HG02571 (cell line): ENCODE results near the gene KLHL29.

ENCODE experiments used
- ATAC-seq: cut with Tn5 transposase; IDR thresholded peaks from one replicate; pipeline ENCODE4 v1.9.1; 2021; ENCODE audit warnings: mild to moderate bottlenecking, moderate library complexity; ENCODE audit not compliant: unreplicated experiment

KLHL29 gene

GRCh38 chr2:23687214-23687613, 302.2 kb downstream of the KLHL29 start:
- no peak for ATAC-seq

DNA sequence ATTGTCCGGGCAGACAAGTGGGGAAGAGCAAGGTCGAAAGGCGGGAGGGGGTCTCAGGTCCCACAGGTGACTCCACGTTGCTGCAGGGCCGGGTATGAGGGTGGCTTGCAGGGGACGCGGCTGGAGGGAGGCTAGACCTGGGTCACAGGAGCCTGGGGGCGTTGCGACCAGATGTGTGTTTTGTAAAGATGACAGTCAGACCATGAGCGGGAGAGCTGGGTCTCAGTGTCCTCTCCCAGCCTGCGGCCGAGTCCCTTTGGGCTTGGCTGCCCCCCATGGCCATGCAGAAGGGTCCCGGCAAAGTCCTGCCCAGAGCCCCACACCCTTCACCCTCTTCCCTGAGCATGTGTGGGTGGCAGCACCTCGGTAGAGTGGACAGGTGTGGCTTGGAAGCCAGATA, 302.7 kb downstream of the KLHL29 start:
- no peak for ATAC-seq

DNA sequence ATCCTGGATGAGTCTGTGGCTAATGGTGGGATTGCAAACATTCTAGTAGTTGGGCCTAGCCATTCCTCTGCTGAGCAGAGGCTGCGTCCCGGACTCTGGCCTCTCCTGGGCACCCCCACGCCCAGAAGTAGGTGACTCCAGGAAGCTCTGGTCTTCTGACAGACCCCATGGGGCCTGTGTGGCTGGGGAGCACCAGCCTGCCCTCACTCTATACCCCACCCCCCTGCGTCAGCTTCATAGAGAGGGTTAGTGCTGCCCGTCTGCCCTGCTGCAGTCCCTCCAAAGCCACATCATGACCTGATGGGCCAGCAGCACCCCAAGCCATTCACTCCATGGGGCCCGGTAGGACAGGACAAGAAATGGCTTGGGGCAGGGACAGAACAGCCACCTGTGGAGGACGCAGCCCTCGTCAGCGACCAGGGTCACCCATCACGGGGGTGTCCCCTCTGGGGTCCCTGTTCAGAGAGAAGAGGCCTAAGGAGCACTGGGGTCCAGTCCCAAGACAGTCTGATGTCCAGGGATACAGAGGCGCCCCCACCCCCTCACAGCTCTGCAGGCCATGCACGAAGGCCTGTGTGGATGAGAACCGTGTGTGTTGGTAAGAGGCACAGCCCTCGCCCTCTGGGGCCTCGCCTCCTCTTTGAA, 303.6 kb downstream of the KLHL29 start:
- ATAC-seq, result no peak

- ATAC-seq, result no peak
Measured at GRCh38 chr2:23689131-23689700, 304.2 kb downstream of the KLHL29 start.

- no peak for ATAC-seq
Measured at GRCh38 chr2:23689891-23690290, 304.9 kb downstream of the KLHL29 start.

DNA sequence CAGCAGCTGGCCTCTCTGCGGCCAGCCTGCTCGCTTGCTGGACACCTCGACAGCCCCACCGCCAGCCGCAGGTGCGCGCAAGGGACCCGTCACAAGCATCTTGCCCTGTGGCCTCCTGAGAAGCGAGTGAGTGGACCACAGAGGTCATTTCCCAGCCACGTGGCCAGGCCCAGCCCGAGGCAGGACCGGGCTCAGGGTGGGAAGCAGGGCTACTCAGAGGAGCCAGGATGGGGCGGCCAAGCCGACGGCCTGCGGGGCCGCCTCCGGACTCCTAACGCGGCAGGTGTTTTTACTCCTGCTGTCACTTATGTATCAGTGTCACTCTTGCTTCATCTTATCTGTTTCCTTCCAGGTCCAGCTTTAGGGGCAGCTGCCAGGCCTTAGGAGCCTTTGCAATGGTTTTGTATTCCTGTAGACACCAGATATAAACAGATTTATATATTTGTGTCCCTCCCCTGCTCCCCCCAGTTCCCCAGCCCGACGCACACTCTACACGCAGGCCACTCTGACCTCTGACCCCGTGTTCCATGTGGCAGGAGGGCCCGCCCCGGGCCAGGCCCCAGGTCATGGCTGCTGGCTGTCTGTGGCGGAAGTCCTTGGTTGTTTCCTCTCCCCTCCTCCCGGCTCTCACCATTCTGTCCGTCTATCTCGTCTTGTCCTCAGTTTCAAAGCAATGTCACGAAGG, 305.6 kb downstream of the KLHL29 start:
- ATAC-seq, result no peak

DNA sequence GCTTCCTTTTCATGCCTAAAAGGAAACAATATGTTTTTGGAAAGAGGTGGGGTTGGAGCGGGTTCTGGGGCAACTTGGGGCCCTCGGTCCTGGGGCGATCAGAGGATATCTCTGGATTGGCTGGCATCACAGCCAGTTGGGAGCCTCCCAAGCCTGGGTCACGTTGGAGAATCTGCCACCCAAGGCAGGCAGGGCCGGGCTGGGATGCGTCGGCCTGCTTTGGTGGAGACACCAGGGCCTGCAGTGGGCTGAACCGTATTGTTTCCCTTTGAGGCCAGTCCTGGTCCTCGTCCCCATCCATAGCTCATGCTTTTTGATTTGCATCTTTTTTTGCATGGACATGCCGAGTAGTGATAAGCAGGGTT, 306.1 kb downstream of the KLHL29 start:
- ATAC-seq, result no peak

GRCh38 chr2:23691565-23691964, 306.6 kb downstream of the KLHL29 start:
- ATAC-seq, result no peak

DNA sequence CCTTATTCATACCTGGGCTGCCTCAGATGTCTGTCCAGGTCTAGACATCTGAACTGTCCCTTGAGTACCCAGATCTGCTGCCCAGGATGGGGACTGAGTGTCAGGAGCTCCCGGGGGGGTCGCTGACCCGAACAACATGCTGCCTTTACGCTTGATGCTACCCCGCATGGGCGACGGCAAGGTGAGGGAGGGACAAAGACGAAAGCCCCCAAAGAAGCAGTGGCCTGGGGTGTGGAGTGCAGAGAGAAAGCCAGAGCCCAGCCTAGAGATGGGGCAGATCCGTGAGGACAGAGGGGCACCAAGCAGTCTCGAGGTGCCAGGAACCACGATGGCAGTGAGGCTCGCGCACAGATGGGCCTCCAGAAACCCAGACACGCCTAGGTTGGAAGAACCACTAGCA, 307.3 kb downstream of the KLHL29 start:
- no peak for ATAC-seq

DNA sequence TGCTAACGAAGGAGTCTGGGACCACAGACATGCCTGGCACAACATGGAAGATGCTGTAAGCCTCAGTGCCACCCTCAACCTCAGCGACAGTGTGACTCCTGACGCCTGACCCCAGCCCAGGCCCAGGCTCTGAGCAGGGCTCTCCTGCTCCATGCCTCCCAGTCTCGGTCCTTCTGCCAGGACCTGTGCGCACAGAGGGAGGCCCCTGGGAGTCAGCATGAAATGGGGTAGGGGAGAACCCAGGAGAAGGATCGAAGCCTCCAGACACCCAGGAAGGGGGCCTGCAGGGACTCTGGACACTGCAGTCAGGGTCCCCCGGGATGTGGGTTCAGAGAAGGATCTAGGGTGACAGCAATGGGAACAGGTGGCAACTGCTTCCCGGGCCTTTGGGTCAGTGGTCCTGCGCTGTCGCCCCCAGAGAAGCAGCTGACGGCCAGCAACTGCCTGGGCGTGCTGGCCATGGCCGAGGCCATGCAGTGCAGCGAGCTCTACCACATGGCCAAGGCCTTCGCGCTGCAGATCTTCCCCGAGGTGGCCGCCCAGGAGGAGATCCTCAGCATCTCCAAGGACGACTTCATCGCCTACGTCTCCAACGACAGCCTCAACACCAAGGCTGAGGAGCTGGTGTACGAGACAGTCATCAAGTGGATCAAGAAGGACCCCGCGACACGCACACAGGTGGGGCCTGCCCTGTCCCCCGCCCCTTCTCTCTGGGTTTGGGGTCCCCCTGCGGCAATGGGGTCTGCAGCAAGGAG, 308.0 kb downstream of the KLHL29 start:
- no peak for ATAC-seq

DNA sequence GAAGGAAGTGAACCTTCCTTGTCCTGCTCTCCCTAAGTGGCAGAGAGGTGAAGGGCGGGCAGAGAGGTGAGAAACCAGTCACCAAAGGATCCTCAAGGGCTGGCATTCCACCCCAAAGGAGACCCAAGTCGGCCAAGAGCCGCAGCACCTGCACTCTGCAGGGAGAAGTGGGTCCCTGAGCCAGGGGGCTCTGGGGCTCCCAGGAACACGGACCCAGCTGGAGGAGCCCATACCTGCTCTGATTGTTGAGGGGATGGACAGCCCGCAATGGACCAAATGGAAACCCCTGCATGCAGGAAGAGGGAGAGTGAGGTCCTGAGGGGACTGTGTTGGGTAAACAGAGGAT, 308.6 kb downstream of the KLHL29 start:
- ATAC-seq, result no peak

DNA sequence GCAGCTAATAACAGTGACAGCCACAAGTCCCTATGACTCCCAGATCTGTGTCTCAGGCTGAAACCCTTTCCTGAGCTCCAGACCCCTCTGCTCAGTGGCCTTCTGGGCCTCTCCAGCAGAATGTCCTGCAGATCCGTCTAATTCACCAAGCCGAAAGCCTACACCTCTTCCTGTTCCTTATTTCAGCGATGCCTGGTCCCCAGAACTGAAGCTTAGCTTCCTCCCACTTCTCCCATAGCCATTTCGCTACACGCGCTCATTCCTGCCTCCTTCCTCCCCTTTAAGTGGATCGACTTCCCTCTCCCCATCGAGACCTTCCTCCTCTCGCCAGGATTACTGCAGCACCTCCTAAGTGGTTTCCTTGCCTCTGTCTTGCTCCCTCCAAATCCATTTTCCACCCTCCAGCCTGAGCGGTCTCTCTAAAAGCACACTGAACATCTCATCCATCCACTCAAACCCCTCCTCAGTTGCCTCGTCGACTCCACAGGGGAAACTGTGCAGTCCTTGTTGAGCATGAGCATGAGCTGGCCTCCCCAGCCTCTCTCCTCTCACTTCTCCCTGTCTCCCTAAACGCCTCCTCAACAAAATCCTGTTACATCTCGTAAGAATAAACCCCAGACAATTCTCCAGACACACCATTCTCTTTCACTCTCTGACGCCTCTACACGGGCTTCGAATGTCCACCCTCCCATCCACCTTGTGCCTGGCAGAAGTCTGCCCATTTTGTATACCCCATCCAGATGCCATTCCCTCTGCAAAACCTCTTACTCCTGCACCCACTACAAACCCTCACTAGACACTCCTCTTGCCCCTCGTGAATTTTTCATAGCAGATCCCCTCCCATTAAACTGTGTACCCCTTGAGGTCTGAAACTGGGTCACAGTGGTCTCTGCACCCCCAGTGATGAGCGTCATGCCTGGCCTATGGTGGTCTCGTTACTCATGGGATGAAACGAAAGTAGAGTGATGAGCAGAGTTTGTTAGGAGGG, 309.4 kb downstream of the KLHL29 start:
- ATAC-seq, result no peak

DNA sequence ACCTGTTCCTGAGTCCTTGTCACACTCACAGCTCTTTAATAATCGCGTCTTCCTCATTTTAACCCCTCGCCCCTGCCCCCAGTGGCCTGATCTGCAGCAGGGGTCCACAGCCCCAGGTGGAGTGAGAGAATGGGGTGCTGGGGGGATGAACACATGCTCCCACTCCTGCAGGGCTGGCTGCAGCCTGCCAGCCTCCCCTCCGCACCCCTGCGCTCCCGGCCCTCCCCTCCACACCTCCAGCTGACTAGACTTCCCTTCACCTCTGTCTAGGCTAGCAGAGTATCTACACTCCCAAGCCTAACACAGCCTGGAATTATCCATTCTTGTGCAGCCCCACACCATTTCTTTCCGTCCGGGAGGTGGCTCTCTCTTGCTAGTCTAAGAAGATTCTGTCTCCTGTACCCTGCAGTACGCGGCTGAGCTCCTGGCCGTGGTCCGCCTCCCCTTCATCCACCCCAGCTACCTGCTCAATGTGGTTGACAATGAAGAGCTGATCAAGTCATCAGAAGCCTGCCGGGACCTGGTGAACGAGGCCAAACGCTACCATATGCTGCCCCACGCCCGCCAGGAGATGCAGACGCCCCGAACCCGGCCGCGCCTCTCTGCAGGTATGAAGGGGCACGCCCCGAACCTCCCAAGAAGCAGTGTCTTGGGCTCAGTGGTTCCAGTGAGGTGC, 310.4 kb downstream of the KLHL29 start:
- no peak for ATAC-seq

- no peak for ATAC-seq
Measured at GRCh38 chr2:23695890-23696751, 311.1 kb downstream of the KLHL29 start.

DNA sequence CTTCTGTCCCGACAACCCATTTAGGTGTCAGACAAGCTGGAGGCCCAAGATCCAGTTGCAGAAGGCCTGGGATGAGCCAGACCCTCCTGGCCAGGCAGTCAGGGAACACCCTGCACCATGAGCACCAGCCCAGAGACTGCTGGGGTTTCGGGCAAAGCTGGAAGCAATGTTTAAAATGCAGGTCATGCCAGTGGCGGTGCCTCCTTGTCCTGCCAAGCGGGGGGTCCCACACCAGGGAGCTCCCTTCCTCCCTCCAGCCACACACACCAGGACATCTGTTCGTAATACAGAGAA, 311.7 kb downstream of the KLHL29 start:
- ATAC-seq, result no peak

GRCh38 chr2:23697256-23698075, 312.5 kb downstream of the KLHL29 start:
- no peak for ATAC-seq

DNA sequence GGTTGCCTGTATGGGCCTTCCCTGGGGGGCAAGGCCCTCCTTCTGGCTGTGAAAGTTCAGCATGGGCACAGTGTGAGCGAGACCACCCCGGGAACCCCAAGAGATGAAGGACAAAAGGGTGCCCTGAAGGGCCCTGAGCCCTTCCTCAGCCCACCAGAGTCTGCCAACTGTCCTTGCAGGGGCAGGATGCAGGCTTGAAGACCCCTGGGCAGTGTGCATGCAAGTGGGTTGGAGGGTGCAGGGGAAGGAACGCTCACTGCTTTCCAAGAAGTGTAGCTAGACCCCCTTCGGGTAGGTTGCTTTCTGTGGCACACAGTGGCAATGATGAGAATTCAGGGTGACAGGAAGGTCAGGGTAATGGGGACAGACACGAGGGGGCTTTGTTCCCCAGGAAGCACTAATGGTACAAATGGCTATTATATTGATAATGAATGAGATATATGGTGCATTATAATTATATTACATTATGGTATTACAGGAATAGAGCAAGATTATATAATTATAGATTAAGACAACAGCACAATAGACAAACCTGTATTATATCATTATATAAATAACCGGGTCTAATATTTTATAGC, 313.2 kb downstream of the KLHL29 start:
- ATAC-seq, result no peak
